IMR-90 (cell line): Measurements from ENCODE around the gene ASTN2. TPM values are rescaled to one million over a fixed set of nuclear protein-coding genes. Genes with fewer than 3 reads are reported as not detected.

Experiments used
- ATAC-seq: fragments of 200-7000 bp; cut with Tn5 transposase; 2 replicates; pipeline ENCODE4 v1.9.1; 2020; ENCODE audit warnings: low read depth, mild to moderate bottlenecking, moderate library complexity
- BruUV-seq: library from RNA; stranded (reverse); fragments of 400-500 nt; replicated peaks from 2 replicates; lab custom pipeline; 2021; lab: Mats Ljungman, UMichigan
- CTCF ChIA-PET: fragments of 300-600 bp; formaldehyde crosslinking; extraction: SDS; loops from one replicate; lab custom pipeline; 2021; ENCODE audit warnings: antibody characterized with exemption; lab: Yijun Ruan, JAX
- POLR2A ChIA-PET: fragments of 300-600 bp; sonication (Branson Sonifier 250); formaldehyde crosslinking; loops from one replicate; lab custom pipeline; 2022; ENCODE audit warnings: antibody characterized with exemption; ENCODE audit not compliant: unreplicated experiment; lab: Charles Lee
- DNase-seq: peaks from one replicate; pipeline ENCODE4 v3.0.0; 2013
- H2AFZ ChIP-seq: replicated peaks from 2 replicates; pipeline ENCODE3; 2013; ENCODE audit warnings: low read length, mild to moderate bottlenecking; ENCODE audit not compliant: poor library complexity
- H2AK5ac ChIP-seq: 2 replicates; pipeline ENCODE4 v1.6.1; 2013; ENCODE audit warnings: low read depth, low read length, inconsistent platforms
- H2AK9ac ChIP-seq: replicated peaks from 2 replicates; pipeline ENCODE3; 2013; ENCODE audit warnings: mild to moderate bottlenecking, low read depth, low read length, moderate library complexity; ENCODE audit not compliant: poor library complexity
- H2BK120ac ChIP-seq: 2 replicates; pipeline ENCODE4 v1.6.1; 2013; ENCODE audit warnings: low read depth, low read length, inconsistent platforms
- H2BK15ac ChIP-seq: 3 replicates; pipeline ENCODE4 v1.6.1; 2013; ENCODE audit warnings: low read depth, low read length, inconsistent platforms
- H2BK20ac ChIP-seq: 2 replicates; pipeline ENCODE4 v1.6.1; 2013; ENCODE audit warnings: low read depth, mild to moderate bottlenecking, inconsistent platforms, low read length, moderate library complexity
- H2BK5ac ChIP-seq: 2 replicates; pipeline ENCODE4 v1.6.1; 2013; ENCODE audit warnings: mild to moderate bottlenecking, low read depth, low read length, inconsistent platforms; ENCODE audit not compliant: poor library complexity, severe bottlenecking
- H3K14ac ChIP-seq: replicated peaks from 2 replicates; pipeline ENCODE4 v1.6.1; 2013; ENCODE audit warnings: low read depth, low read length, inconsistent platforms
- H3K18ac ChIP-seq: 2 replicates; pipeline ENCODE4 v1.6.1; 2013; ENCODE audit warnings: low read depth, low read length, control low read depth
- H3K23ac ChIP-seq: 2 replicates; pipeline ENCODE4 v1.6.1; 2013; ENCODE audit warnings: low read depth, low read length, inconsistent platforms
- H3K27ac ChIP-seq: 2 replicates; pipeline ENCODE4 v1.5.1; 2013; ENCODE audit warnings: mild to moderate bottlenecking, control low read depth, low read length; ENCODE audit not compliant: insufficient read depth
- H3K27me3 ChIP-seq: 2 replicates; pipeline ENCODE4 v1.6.1; 2013; ENCODE audit warnings: low read length; ENCODE audit not compliant: control insufficient read depth, insufficient read depth
- H3K36me3 ChIP-seq: 2 replicates; pipeline ENCODE4 v1.6.1; 2013; ENCODE audit warnings: low read length, mixed read lengths; ENCODE audit not compliant: control insufficient read depth, insufficient read depth
- H3K4ac ChIP-seq: 2 replicates; pipeline ENCODE4 v1.6.1; 2013; ENCODE audit warnings: low read depth, low read length, inconsistent platforms
- H3K4me1 ChIP-seq: 2 replicates; pipeline ENCODE4 v1.6.1; 2013; ENCODE audit warnings: low read length, mixed read lengths; ENCODE audit not compliant: control insufficient read depth, insufficient read depth
- H3K4me2 ChIP-seq: 2 replicates; pipeline ENCODE4 v1.6.1; 2013; ENCODE audit warnings: low read depth, mild to moderate bottlenecking, control low read depth, low read length, moderate library complexity
- H3K4me3 ChIP-seq: 2 replicates; pipeline ENCODE4 v1.5.1; 2013; ENCODE audit warnings: low read depth, mild to moderate bottlenecking, control low read depth, low read length, moderate library complexity; ENCODE audit not compliant: insufficient read depth
- H3K56ac ChIP-seq: 2 replicates; pipeline ENCODE4 v1.6.1; 2013; ENCODE audit warnings: low read length, inconsistent platforms; ENCODE audit not compliant: insufficient read depth; ENCODE audit errors: extremely low read depth
- H3K79me1 ChIP-seq, 2 experiments: 2 replicates each; pipeline ENCODE4 v1.6.1; 2013; ENCODE audit warnings: low read length in 2 of 2, inconsistent platforms in 1 of 2, low read depth in 1 of 2
- H3K9ac ChIP-seq: 2 replicates; pipeline ENCODE4 v1.6.1; 2013; ENCODE audit warnings: low read depth, low read length, control low read depth
- H3K9me1 ChIP-seq: 2 replicates; pipeline ENCODE4 v1.6.1; 2013; ENCODE audit warnings: low read length, inconsistent platforms; ENCODE audit not compliant: insufficient read depth
- H3K9me3 ChIP-seq: 2 replicates; pipeline ENCODE4 v1.6.1; 2013; ENCODE audit warnings: low read length; ENCODE audit not compliant: control insufficient read depth, insufficient read depth
- H4K20me1 ChIP-seq: 2 replicates; pipeline ENCODE4 v1.6.1; 2013; ENCODE audit warnings: low read length, inconsistent platforms; ENCODE audit not compliant: insufficient read depth
- H4K5ac ChIP-seq: 2 replicates; pipeline ENCODE4 v1.6.1; 2013; ENCODE audit warnings: mild to moderate bottlenecking, low read depth, low read length, control low read depth
- H4K8ac ChIP-seq, 2 experiments: 2 replicates each; pipeline ENCODE4 v1.6.1; 2013; ENCODE audit warnings: low read depth in 2 of 2, low read length in 2 of 2, control low read depth in 1 of 2, inconsistent platforms in 1 of 2
- H4K91ac ChIP-seq: 2 replicates; pipeline ENCODE4 v1.6.1; 2013; ENCODE audit warnings: low read depth, low read length, inconsistent platforms; ENCODE audit not compliant: insufficient read depth
- MXI1 ChIP-seq: IDR thresholded peaks from 2 replicates; pipeline ENCODE4 v1.6.1; 2012; ENCODE audit warnings: low read depth, mild to moderate bottlenecking, low read length, moderate library complexity, borderline replicate concordance
- WGBS, 2 experiments: methylation state at CpG; one replicate each; pipeline versions ENCODE4 v1.1.5 to v1.1.7; 2013; ENCODE audit warnings: missing lambda C conversion rate in 2 of 2; ENCODE audit not compliant: insufficient read length in 1 of 2; ENCODE audit errors: extremely low coverage in 2 of 2; 5-methylcytosine and 5-hydroxymethylcytosine counted together
- dilution Hi-C: fragments of 300-500 bp; cut with HindIII; formaldehyde crosslinking; loops from one replicate; pipeline ENCODE4 v1.14.3; 2018; ENCODE audit warnings: low sequenced_read_pairs; ENCODE audit not compliant: unreplicated experiment
- in situ Hi-C: fragments of 300-500 bp; cut with MboI; formaldehyde crosslinking; loops from 3 replicates; pipeline ENCODE4 v1.14.3; 2019; ENCODE audit warnings: low sequenced_read_pairs, inconsistent platforms, mixed read lengths
- intact Hi-C: fragments of 100-400 bp; cut with micrococcal nuclease; formaldehyde crosslinking; loops from 2 replicates; pipeline ENCODE4 v1.10.0; 2022
- polyA plus RNA-seq, 3 experiments: library from polyadenylated mRNA; depleted of rRNA; stranded (reverse); fragments of >200 nt; gene quantifications; 2 replicates each; pipeline ENCODE4 v1.2.3, GENCODE V29; 2012; ENCODE audit warnings: low replicate concordance in 1 of 3
- total RNA-seq: library from RNA; depleted of rRNA; stranded (reverse); fragments of >200 nt; gene quantifications from 2 replicates; pipeline ENCODE4 v1.2.3, GENCODE V29; 2012

Gene ASTN2
- total and polyA plus RNA-seq, 2 of the 4 experiments (the other 2 are of a cell fraction), result 3.8 to 6.8 TPM

DNA sequence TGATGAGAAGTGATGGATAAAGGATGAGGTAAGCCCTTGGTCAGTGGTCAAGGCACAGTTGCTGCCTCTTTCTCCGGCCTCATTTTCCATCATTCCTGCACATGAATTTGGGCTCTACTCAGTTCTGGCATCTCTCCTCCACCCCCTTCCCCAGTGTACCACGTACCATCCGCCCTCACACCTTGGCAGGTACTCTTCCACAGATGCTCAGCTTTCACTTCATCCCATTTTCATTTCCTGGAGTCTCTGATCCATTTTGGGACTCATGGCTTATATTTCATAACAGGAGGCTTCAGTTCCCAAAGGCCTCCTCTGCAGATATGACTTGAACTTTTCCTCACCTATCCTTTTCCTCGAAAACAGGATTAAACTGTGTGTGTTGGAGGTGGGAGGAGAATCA, 326.7 kb downstream of the ASTN2 start:
- Histone ChIP-seq H4K20me1 (no peaks in the 10 kb centered on the region), H2AFZ (no peak overlapping the region), H3K4ac (no peak overlapping the region), H3K27me3 (no peaks in the 10 kb centered on the region), H2BK20ac (no peak overlapping the region), H2AK9ac (no peak overlapping the region), H3K9me3 (no peaks in the 10 kb centered on the region), H3K4me3 (no peak overlapping the region), H3K9me1 (no peaks in the 10 kb centered on the region), H3K4me1 (peaks cover 2% of the 10 kb centered on the region; the same call in 1 of the 2 replicates), H3K79me1 (no peaks in the 10 kb centered on the region), H3K56ac (no peak overlapping the region), H3K14ac (no peak overlapping the region), H3K36me3 (no peaks in the 10 kb centered on the region), H2BK15ac (no peak overlapping the region), H2AK5ac (no peak overlapping the region), H3K4me2 (no peak overlapping the region), H4K8ac (no peak overlapping the region), H4K91ac (no peak overlapping the region), H3K23ac (no peak overlapping the region), H2BK5ac (no peak overlapping the region), H2BK120ac (no peak overlapping the region), H3K18ac (no peak overlapping the region), H4K5ac (no peak overlapping the region), H3K9ac (no peak overlapping the region), H3K27ac (no peak overlapping the region)
- ChIA-PET CTCF (no interaction called here), POLR2A (no interaction called here)
- DNase-seq (no peak), ATAC-seq (no peak)
- whole genome bisulfite sequencing, 2 experiments, result 20% methylated on average over 1 of the region's 4 CpGs; no CpG with 5 or more reads in 1 of the 2 experiments
- intact Hi-C loops, result no loop called here
- BruUV-seq, result no TSS peak
- dilution Hi-C loops, result no loop called here
- TF ChIP-seq MXI1, result no peak
- in situ Hi-C loops, result no loop called here
